H7 (cell line): ENCODE results near the gene CAP1. TPM values are rescaled to one million over a fixed set of nuclear protein-coding genes. Genes with fewer than 3 reads are reported as not detected.
"Not testable (repeated sequence)": the region's sequence is repeated elsewhere in the genome, so short reads cannot be mapped to it uniquely, and the experiment has no call there.

Experiments
- DNase-seq: peaks from one replicate; pipeline ENCODE4 v3.0.0; 2012
- H3K27me3 ChIP-seq: 2 replicates; pipeline ENCODE4 v1.6.0; 2011; ENCODE audit warnings: mild to moderate bottlenecking, low read length; ENCODE audit not compliant: control insufficient read depth, insufficient read depth
- H3K36me3 ChIP-seq: replicated peaks from 2 replicates; pipeline ENCODE4 v1.5.1; 2011; ENCODE audit warnings: low read length; ENCODE audit not compliant: control insufficient read depth, insufficient read depth
- H3K4me3 ChIP-seq: 2 replicates; pipeline ENCODE4 v1.5.1; 2011; ENCODE audit warnings: low read depth, mild to moderate bottlenecking, control low read depth, low read length, moderate library complexity; ENCODE audit not compliant: insufficient read depth
- total RNA-seq: library from RNA; depleted of rRNA; stranded (reverse); fragments of >200 nt; shearing (Covaris generic); gene quantifications from 2 replicates; pipeline ENCODE4 v1.2.3, GENCODE V29; 2014

CAP1 gene
- total RNA-seq, 1 experiment from 2014 or later, result 432 TPM

DNA sequence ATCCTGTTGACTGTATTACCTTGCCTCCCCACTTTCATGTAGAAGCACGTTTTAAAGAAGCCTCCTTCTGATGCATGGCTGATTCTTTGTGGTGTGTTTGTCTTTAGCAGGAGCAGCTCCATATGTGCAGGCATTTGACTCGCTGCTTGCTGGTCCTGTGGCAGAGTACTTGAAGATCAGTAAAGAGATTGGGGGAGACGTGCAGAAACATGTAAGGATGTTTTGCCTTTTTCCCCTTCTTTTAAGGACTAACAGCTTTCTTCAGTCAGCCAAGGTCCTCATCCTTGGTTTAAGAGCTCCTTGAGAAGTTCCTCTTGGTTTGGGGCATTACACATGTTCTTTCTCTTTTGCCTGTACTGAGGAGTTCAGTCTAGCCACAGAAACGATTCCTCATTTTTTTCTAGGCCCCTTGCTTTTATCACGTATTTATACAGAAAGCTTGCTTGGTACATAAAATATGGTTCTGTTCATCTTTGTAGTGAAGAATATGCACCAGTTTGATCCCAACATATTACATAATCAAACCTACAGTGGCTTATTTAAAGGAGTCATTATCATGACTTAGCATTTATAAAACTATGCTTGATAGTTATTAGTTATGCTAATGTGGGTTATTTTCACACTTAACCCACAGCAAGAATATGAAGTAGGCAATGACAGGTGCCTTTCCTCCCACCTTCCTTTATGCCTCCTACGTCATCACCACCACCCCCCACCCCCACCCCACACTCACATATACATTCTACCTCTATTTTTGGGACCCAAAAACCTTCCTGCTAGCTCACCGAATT, 19.6 kb downstream of the CAP1 start:
- H3K36me3 ChIP-seq, result peaks cover 38% of the 10 kb centered on the region

DNA sequence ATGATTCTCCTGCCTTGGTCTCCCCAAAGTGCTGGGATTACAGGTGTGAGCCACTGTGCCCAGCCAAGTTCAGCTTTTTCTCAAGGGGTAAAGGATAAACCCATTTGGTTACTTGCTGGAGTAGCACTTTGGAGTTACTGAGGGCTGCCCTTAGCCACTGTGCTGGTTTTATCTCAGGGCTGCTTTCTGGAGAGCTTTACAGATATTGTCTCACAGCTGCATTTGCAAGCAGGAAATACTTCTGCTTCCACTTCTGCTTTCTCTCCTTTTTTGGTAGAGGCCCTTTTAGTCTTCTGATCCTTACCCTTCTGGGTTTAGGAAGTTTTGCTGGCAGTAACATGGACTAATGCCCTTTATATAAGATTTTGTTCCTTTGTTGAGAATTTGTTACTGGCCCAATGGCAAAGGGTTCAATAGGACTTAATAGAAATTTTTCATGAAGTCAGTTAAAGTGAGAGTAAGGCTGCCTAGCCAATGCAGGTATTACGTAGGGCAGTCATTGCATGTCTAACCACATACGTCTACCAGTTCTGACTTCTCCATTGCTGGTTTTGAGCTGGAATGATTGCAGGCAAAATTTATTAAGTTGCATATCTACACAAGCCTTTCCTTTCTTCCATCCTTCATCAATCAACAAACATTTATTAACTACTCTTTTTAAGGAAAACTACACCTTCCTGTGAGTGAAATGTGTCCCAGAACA, 24.4 kb downstream of the CAP1 start:
- Histone ChIP-seq H3K36me3 (peaks cover 67% of the 10 kb centered on the region), H3K4me3 (no peak overlapping the region), H3K27me3 (no peaks in the 10 kb centered on the region)
- DNase-seq, result no peak

More for the DNA sequence above, 19.6 kb downstream of the CAP1 start:
- Histone ChIP-seq H3K27me3 (no peaks in the 10 kb centered on the region), H3K4me3 (no peak overlapping the region)
- no peak for DNase-seq

DNA sequence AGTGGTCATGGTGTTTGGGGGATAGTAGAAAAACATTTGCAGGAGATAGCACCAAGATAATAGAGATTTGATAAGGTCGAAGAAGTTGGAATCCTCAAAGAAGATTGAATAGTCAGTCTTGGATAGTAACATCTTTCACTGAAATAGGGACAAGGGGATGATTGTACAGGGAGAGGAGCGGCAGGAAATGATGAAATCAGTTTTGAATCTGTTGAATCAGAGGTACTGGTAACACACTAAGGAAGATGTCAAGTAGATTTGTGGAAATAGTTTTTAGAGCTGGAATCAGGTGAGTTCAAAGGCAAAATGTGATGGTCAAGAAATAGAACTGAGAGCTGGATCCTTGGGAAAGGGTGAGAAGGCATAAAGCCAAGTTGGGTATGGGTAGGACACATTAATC, 26.5 kb downstream of the CAP1 start:
- no peak overlapping the region for H3K4me3 ChIP-seq
- DNase-seq, result no peak
- peaks cover 66% of the 10 kb centered on the region for H3K36me3 ChIP-seq
- H3K27me3 ChIP-seq, result no peaks in the 10 kb centered on the region

DNA sequence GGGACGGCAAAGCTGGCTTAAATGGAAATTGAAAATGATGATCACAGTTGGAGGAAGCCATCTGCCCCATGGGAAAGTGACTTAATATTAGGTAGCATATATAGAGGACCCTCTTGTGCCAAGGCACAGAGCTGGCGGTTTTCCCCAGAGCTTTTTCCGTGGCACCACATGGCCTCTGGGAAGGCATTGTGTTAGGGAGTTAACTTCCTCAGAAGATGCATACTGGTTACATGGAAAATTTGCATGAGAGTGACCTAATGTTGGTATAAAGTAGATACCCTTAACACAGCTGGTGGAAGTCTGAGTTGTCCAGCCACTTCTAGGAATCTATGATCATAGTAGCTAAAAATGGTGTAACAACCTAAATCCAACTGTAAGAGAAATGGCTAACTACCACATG, 27.3 kb downstream of the CAP1 start:
- H3K36me3 ChIP-seq, result peaks cover 68% of the 10 kb centered on the region
- no peaks in the 10 kb centered on the region for H3K27me3 ChIP-seq
- DNase-seq, result no peak
- H3K4me3 ChIP-seq, result no peak overlapping the region

DNA sequence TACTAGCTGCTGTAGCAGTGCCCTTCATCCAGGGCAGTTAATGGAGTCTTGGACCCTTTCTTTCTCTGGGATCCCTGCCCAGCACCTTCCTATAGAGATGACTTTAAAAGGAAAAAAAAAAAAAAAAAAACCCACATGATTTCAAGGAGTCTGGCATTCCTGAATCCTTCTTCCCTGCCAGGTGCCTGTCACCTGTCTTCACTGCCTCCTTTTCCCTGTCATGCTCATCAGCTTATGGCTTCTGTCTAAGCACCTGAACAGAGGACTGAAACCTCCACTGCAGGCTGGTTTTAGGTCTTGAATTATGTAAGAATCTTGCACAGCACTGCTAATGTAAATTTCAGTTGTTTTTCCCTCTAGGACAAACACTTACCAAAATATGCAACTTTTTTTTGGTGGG, 31.6 kb downstream of the CAP1 start:
- Histone ChIP-seq H3K27me3 (no peaks in the 10 kb centered on the region), H3K4me3 (no peak overlapping the region), H3K36me3 (peaks cover 47% of the 10 kb centered on the region)
- no peak for DNase-seq

DNA sequence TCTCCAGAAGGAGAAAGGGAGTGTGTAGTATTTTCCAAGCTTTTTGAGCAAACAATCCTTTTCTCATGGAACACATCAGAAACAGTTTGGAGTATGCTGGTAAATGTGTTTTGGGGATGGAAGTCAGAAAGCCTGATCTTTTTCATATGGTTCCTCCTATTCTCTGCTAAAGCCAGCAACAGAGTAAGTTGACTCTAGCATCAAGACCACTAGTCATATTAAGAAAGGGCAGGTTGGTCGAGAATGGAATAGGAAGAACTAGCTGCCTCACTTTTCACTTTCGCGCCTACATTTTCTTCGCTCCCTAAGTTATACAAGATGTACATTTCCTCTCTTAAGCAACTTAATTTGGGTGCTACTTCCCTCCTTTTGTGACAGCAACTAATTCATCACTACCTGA, 32.5 kb downstream of the CAP1 start:
- Histone ChIP-seq H3K36me3 (peaks cover 39% of the 10 kb centered on the region), H3K27me3 (no peaks in the 10 kb centered on the region), H3K4me3 (no peak overlapping the region)
- DNase-seq, result no peak

DNA sequence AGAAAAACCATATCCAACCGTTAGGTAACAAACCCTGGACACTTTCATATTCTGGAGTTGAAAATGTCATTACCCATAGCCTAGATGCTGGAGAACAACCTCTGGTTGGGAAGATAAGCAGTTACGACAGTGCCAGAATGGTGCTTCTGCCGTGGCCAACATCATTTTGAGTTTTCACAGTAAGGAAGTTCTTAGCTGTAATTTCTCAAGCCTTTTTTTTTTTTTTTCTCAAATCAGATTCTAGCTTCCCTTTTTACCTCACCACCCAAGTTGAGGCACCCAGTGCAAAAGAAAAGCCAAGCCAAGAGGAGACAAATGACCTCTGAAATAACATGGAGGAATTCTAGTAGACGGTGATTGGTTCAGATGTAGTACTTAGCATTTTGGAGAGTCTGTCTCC, 34.7 kb downstream of the CAP1 start:
- no peak for DNase-seq
- Histone ChIP-seq H3K27me3 (no peaks in the 10 kb centered on the region), H3K36me3 (peaks cover 29% of the 10 kb centered on the region), H3K4me3 (no peak overlapping the region)

DNA sequence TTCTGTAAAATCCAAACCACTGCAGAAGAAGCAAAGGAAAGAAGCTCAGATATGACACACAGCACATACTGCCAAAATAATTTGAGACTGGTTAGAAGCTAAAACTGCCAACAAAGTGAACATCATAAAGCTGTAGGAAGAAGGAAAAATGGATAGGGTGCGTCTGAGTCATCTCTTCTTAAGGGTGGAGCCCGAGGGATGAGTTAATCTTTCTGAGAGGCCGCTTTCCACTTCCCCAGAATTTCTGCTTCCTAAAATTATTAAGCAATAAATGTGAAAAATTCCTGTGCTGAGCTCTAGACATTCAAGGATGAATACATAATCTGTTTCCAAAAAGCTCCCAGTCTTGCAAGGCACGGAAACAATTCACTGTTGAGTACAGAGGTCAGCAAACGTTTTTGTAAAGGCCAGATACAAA, 36.4 kb downstream of the CAP1 start:
- Histone ChIP-seq H3K27me3 (no peaks in the 10 kb centered on the region), H3K36me3 (peaks cover 18% of the 10 kb centered on the region), H3K4me3 (no peak overlapping the region)
- DNase-seq, result no peak

DNA sequence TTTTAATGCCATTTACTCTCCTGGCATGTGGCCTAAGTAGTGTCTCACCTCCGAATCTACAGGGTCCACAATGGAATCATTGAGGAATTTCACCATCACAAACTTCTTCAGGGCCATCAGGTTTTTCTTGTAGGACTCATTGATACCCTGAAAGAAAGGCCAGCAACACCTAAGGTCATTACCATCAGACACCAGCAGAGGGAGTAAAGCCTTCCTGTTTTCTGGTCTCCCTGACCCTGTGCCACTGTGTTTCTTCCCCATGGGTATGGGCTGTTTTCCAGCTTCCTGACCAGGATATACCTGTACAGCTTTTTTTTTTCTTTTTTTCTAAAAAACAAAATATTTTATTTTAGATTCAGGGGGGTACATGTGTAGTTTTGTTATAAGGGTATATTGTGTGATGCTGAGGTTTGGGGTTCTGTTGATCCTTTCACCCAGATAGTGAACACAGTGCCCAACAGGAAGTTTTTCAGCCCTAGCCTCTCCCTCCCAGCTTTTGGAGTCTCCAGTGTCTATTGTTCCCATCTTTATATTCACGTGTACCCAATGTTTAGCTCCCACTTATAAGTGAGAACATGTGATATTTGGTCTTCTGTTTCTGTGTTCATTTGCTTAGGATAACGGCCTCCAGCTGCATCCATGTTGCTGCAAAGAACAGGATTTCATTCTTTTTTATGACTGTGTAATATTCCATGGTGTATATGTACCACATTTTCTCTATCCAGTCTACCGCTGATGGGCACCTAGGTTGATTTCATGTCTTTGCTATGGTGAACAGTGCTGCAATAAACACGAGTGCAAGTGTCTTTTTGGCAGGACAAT, 38.2 kb downstream of the CAP1 start:
- no peak overlapping the region for H3K4me3 ChIP-seq
- H3K36me3 ChIP-seq, result peaks cover 4% of the 10 kb centered on the region
- no peaks in the 10 kb centered on the region for H3K27me3 ChIP-seq
- peak; percentile 52 for DNase-seq

DNA sequence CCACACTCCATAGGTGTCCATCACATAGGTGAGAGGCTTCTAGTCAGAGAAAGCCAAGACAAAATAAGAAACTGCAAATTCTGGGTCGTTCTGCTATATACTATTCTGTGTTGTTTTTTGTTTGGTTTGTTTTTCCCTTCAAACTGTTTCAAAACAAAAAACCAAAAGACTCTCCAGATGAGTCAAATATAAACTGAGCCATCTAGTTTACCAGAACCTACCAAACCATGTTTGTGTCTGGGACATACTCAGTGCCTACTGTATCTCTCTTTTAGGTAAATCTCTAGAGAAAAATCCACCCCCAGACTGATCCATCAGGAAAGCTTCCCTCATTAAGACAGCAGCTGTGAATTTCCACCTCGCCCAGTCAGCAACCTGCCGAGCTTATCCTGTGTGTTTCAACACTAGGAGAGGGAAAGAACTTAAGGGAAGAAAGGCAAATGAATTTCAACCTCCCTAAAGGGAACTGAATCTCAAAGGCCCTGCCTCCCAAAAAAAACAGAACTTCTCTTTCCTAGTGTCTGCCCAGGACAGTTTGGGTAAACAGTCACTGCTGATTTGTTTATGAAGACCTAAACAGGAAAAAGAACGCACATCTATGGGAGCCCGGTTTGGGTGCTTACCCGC, 39.4 kb downstream of the CAP1 start:
- H3K27me3 ChIP-seq, result no peaks in the 10 kb centered on the region
- H3K4me3 ChIP-seq, result no peak overlapping the region
- DNase-seq, result no peak
- peaks cover 2% of the 10 kb centered on the region for H3K36me3 ChIP-seq

DNA sequence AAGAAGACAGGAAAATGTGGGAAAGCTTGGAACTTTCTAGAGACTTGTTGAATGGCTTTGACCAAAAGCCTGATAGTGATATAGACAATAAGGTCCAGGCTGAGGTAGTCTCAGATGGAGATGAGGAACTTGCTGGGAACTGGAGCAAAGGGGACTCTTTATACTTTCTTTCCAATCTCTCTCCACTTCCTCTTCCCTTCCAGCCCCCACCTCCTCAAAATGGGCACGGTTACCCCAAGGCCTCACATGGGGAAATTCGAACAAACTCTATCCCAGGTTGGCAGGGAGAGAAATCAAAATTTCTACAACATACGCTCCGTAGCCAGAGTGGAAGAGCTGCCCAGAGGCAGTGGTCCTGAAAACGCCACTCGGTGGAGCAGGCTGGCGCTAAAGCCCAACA, 41.3 kb downstream of the CAP1 start:
- H3K27me3 ChIP-seq, result no peaks in the 10 kb centered on the region
- no peak for DNase-seq
- no peak overlapping the region for H3K4me3 ChIP-seq
- peaks cover 2% of the 10 kb centered on the region for H3K36me3 ChIP-seq

DNA sequence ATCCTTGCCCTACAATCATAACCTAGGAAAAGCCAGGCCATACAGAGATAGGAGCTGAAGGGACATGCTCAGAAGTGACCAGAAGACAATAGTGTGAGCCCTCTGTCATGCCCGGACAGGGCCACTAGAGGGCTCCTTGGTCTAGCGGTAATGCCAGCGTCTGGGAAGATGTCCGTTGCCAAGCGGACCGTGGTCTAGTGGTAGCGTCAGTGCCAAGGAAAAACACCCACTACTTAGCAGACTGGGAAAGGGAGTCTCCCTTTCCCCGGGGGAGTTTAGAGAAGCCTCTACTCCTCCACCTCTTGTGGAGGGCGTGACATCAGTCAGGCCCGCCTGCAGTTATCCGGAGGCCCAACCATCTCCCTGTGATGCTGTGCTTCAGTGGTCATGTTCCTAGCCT, 44.2 kb downstream of the CAP1 start:
- H3K27me3 ChIP-seq, H3K4me3 ChIP-seq, DNase-seq: not testable (repeated sequence)
- peaks cover 12% of the 10 kb centered on the region for H3K36me3 ChIP-seq

DNA sequence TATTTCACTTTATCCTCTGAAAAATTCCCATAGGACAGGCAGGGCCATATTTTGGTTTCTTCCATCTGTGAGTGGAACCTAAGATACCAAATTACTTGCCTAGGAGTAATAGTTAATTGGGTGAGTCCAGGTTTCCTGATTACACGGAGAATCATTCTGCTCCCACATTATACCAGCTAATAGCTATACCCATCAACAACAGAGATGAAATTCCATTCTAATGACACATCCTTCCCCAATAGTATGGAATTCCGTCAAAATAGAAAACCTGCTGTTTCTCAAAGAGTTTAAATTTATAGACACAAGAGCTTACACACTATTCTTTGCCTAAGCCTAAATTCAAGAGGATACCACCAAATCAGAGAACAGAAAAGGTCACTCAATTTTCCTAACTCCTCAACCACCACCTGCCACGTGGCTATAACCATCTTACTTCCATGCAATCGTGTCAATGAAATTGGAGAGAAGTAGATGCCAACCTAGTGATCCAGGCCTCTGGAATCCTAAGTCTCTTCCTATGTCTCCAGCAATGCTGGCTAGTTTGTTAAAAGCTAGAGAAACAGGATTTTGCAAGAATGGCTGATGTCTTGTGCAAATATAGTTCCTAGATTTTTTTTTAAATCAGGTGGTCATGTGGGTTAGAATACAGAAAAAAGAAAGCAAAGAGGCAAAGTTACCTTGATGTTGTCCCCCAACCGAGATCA, 50.3 kb downstream of the CAP1 start:
- Histone ChIP-seq H3K27me3 (no peaks in the 10 kb centered on the region), H3K36me3 (peaks cover 20% of the 10 kb centered on the region), H3K4me3 (no peak overlapping the region)
- no peak for DNase-seq

DNA sequence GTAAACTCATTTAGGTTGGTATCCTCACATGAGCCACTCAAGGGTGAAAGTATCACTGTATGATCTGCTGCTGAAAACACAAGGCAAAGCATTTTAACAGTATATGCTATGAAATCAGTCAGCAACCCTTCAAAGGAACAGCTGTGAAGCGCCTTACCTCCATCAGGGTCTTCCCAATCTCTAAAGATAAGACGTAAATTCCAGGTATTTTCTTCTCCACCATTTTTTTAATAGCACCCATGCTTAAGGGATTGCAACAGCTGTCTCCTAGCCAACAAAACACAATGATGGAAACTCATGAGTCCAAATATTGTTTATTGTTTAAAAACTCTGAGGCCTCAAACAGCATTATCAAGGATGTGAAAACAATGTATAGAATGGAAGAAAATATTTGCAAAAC, 51.7 kb downstream of the CAP1 start:
- no peak for DNase-seq
- Histone ChIP-seq H3K36me3 (peaks cover 18% of the 10 kb centered on the region), H3K27me3 (no peaks in the 10 kb centered on the region), H3K4me3 (no peak overlapping the region)
